Activated naive CD4-positive, alpha-beta T cell treated with anti-CD3 and anti-CD28 coated beads, Interleukin-2, amount 50 U/mL, for 72 hours (primary cell): Measurements from ENCODE around the gene SDC1. TPM values are rescaled to one million over a fixed set of nuclear protein-coding genes. Genes with fewer than 3 reads are reported as not detected.
A peak's percentile ranks its signal among the peaks of the same experiment; 100 is the strongest.
"Not testable (repeated sequence)": the region's sequence is repeated elsewhere in the genome, so short reads cannot be mapped to it uniquely, and the experiment has no call there.

ENCODE experiments used
- ATAC-seq, 2 donors: fragments of 150-1000 bp; cut with Tn5 transposase; 2 replicates each; pipeline ENCODE4 v1.10.0; 2021; ENCODE audit warnings: mild to moderate bottlenecking in 2 of 2, moderate library complexity in 2 of 2
- DNase-seq, 2 donors: peaks; one replicate each; pipeline ENCODE4 v3.0.0; 2021 to 2022; ENCODE audit warnings: low spot score in 2 of 2
- H3K27ac Mint-ChIP-seq, 2 donors: one replicate each; pipeline ENCODE4 v1.8.0; 2022; ENCODE audit warnings: mild to moderate bottlenecking in 2 of 2, mixed read lengths in 2 of 2
- H3K36me3 Mint-ChIP-seq, 2 donors: one replicate each; pipeline ENCODE4 v1.8.0; 2022; ENCODE audit warnings: mixed read lengths in 2 of 2
- H3K9me3 Mint-ChIP-seq, 2 donors: one replicate each; pipeline ENCODE4 v1.8.0; 2022; ENCODE audit warnings: mixed read lengths in 2 of 2
- total RNA-seq, 2 donors: library from RNA; stranded (reverse); gene quantifications; one replicate each; pipeline ENCODE4 v1.2.3, GENCODE V29; 2022

The SDC1 gene, protein sequence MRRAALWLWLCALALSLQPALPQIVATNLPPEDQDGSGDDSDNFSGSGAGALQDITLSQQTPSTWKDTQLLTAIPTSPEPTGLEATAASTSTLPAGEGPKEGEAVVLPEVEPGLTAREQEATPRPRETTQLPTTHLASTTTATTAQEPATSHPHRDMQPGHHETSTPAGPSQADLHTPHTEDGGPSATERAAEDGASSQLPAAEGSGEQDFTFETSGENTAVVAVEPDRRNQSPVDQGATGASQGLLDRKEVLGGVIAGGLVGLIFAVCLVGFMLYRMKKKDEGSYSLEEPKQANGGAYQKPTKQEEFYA
- total RNA-seq = under 1 TPM; 0.11 to 0.41 TPM

- H3K36me3 Mint-ChIP-seq = no peaks in the 10 kb centered on the region
- no peaks in the 10 kb centered on the region for H3K9me3 Mint-ChIP-seq
- peak; percentile 49 to 53 for ATAC-seq
- peak in 1 of 2 donors; percentile 31 for DNase-seq
- H3K27ac Mint-ChIP-seq = no peak within 1 kb of the TSS
Observed at GRCh38 chr2:20224716-20225293, at the start of gene SDC1. Gene SDC1, minus strand, starts transcription at chr2:20225130. Its CDS starts 263 bp downstream, at chr2:20224867.

GRCh38 chr2:20273042-20273441 lies 48.1 kb upstream of the SDC1 start:
- H3K36me3 Mint-ChIP-seq = peaks cover 5 to 12% of the 10 kb centered on the region in 2 donors
- H3K9me3 Mint-ChIP-seq = no peaks in the 10 kb centered on the region
- H3K27ac Mint-ChIP-seq = no peak overlapping the region
- no peak for DNase-seq
- ATAC-seq = no peak

DNA sequence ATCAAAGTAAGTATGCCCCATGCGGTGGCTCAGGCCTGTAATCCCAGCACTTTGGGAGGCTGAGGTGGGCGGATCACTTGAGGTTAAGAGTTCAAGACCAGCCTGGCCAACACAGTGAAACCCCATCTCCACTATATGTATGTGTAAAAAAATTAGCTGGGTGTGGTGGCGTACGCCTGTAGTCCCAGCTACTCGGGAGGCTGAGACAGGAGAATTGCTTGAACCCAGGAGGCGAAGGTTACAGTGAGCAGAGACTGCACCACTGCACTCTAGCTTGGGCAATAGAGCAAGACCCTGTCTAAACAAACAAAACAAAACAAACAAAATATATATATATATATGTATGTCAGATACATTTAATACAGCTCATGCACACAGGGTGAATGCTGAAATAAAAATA lies 43.4 kb upstream of the SDC1 start:
- peaks cover 5 to 12% of the 10 kb centered on the region in 2 donors for H3K36me3 Mint-ChIP-seq
- ATAC-seq, H3K27ac Mint-ChIP-seq, H3K9me3 Mint-ChIP-seq, DNase-seq: not testable (repeated sequence)

DNA sequence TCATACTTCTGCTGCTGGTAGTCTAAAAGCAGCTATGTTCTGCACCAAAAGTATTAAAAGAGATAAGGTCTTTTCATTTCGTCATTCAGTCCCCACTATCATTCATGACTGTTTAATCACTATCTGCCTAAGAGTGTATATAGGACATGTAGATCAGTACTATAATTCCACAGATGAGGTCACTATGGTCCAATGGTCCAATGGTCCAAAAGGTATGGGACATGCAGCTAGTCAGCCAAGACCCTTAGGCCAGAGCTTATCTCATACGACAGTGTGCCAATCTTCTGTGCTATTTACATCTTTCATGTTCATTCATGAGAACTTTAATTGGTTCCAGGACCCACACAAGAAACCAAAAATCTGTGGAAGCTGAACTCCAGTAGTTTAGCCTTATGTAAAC lies 42.6 kb upstream of the SDC1 start:
- ATAC-seq (no peak), DNase-seq (no peak)
- peak overlapping the region in 1 of 2 donors; percentile 82 for H3K27ac Mint-ChIP-seq
- peaks cover 5 to 12% of the 10 kb centered on the region in 2 donors for H3K36me3 Mint-ChIP-seq
- H3K9me3 Mint-ChIP-seq = no peaks in the 10 kb centered on the region

DNA sequence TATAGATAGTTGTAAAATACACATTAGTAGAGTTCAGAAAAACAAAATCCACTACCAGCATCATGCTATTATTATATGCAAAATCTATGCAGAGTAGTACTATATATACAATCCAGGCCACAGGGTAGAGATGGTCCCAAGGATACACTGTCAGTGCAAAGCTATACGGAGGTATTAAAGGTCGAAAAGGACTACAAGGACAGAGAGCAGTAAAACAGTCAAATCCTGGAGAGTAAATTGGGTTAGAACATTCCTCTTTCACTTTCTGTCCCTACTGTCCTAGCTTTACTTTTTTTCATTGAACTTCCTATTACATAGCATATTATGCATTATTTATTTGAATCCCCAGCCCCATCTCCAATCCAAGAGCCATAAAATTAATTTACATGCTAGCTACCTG lies 39.7 kb upstream of the SDC1 start:
- DNase-seq (no peak), ATAC-seq (no peak)
- H3K27ac Mint-ChIP-seq = no peak overlapping the region
- H3K9me3 Mint-ChIP-seq = no peaks in the 10 kb centered on the region
- H3K36me3 Mint-ChIP-seq = peaks cover 0 to under 1% of the 10 kb centered on the region in 2 donors

DNA sequence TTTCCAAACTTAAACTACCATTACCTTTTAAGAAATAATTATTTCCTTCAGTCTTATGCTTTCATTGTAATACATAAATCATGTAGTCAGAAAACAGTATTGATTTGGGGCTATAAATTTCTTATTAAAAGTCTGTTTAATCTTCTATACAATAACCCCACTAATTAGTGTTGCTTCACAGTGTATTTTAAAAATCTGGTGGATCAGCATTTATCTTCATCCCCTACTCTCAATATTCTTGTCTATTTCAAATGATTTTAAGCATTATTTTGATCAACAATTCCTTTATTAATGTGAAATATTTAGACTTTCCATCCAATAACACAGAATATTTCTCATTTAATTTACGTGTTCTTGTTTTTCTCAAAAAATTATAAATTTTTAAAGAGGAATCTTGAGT lies 32.5 kb upstream of the SDC1 start:
- ATAC-seq (no peak), DNase-seq (no peak)
- no peaks in the 10 kb centered on the region for H3K9me3 Mint-ChIP-seq
- H3K27ac Mint-ChIP-seq = no peak overlapping the region
- H3K36me3 Mint-ChIP-seq = peaks cover 9 to 12% of the 10 kb centered on the region in 2 donors

- no peak for DNase-seq
- no peak for ATAC-seq
- Mint-ChIP-seq H3K9me3 (no peaks in the 10 kb centered on the region), H3K36me3 (peaks cover 9 to 31% of the 10 kb centered on the region in 2 donors), H3K27ac (no peak overlapping the region)
Observed at GRCh38 chr2:20254731-20255130, 29.8 kb upstream of the SDC1 start.

DNA sequence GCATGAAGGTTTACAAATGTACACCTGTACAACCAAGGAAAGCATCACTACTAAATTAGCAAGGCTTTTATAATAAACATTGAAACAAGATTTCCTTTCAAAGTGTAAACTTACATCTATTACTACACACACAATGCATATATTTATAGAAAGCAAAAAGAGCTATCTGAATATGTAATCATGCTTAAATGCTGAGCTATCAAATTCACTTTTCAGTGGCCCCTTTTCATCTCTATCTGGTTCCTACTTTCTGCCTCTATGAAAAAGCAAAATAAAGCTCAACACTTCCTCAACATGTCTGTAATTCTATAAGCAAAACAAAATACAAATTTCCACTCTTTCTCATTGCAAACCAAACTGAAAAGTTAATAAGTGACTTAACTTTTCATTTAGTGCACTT lies 25.5 kb upstream of the SDC1 start:
- Mint-ChIP-seq H3K9me3 (no peaks in the 10 kb centered on the region), H3K27ac (peak overlapping the region in 1 of 2 donors; percentile 12), H3K36me3 (peaks cover 11 to 59% of the 10 kb centered on the region in 2 donors)
- DNase-seq (no peak), ATAC-seq (no peak)

DNA sequence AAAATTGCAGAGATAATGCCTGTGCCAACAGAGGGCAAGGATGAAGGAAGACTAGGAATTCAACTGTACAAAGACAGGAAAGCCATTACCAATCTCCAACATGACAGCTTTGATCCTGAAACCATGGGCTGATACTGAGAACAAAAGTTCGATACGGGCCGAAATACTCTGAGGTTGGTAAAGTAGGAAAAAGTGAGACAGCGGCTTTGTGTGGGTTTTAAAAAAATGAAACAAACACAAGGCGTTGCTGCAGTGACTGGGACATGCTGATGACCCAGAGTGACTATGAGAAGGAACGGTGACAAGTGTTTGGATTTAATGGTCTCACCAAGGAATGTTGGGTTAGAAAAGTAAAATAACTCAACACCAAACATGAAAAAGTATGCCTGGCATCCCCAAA lies 24.2 kb upstream of the SDC1 start:
- DNase-seq (no peak), ATAC-seq (no peak)
- Mint-ChIP-seq H3K9me3 (no peaks in the 10 kb centered on the region), H3K36me3 (peaks cover 7 to 55% of the 10 kb centered on the region in 2 donors), H3K27ac (peak overlapping the region; percentile 47 to 51)

DNA sequence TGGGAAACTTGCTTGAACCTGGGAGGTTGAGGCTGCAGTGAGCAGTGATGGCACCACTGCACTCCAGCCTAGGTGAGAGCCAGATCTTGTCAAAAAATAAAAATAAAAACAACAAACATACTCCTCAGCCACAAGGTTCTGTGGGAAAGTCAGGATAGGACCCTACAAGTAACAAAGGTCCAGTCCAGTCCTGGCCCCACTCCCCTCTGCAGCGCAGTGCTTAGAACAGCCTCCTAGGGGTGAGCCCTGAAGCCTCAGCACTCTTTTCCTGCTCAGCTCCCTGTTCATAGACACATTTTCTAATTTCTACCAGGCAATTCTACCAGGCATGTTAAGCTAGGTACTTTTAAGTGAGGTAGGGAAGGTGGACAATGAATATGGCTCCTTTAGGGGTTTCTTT lies 22.2 kb upstream of the SDC1 start:
- ATAC-seq (no peak), DNase-seq (no peak)
- H3K36me3 Mint-ChIP-seq = peaks cover 6 to 45% of the 10 kb centered on the region in 2 donors
- peak overlapping the region; percentile 30 to 73 for H3K27ac Mint-ChIP-seq
- H3K9me3 Mint-ChIP-seq = no peaks in the 10 kb centered on the region

- peaks cover 0 to 17% of the 10 kb centered on the region in 2 donors for H3K36me3 Mint-ChIP-seq
- peak overlapping the region; percentile 15 to 33 for H3K27ac Mint-ChIP-seq
- not testable (repeated sequence) for H3K9me3 Mint-ChIP-seq, DNase-seq, ATAC-seq
Observed at GRCh38 chr2:20243637-20244036, 18.7 kb upstream of the SDC1 start.

GRCh38 chr2:20242727-20243377 lies 17.9 kb upstream of the SDC1 start:
- no peak for DNase-seq
- H3K9me3 Mint-ChIP-seq = peaks cover 0 to 2% of the 10 kb centered on the region in 2 donors
- H3K27ac Mint-ChIP-seq = peak overlapping the region in 1 of 2 donors; percentile 67
- peaks cover 0 to 10% of the 10 kb centered on the region in 2 donors for H3K36me3 Mint-ChIP-seq
- ATAC-seq = peak; percentile 35 to 38

DNA sequence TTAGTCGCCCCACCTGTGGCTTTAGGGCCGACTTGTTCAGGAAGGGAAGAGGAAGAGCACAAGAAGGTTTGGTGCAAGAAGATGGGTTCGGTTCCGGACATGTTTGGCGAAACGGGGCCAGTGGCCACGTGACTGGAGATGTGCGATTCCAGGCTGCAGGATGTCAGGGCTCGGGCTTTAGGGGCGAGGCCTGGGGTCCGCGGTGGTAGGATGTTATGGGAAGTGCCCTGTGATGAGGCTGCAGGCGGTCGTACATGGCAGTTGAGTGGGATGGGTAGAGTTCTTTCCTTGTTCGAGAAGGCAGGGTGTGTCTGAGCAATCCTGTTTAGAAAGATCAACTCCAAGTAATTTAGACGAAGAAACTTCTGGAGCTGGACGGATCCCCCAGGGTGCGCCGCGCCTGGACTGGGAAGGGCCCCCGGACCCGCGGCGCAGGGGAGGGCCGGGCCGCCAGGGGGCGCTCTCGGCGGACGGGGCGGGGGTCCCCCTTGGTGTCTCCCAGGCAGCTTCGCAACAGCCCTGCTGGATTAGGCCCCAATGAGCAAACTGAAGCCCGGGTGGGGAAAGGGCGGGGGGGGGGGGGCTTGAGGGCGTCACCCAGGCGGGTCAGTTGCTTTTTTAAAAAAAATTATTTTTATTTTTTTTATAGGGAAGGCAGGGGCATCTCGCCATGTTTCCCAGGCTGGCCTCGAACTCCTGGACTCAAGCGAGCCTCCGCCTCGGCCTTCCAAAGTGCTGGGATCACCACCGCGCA lies 17.2 kb upstream of the SDC1 start:
- DNase-seq = peak in 1 of 2 donors; percentile 73
- H3K27ac Mint-ChIP-seq = peak overlapping the region; percentile 20 to 90
- ATAC-seq = peak; percentile 57 to 71
- H3K36me3 Mint-ChIP-seq = peaks cover 0 to 5% of the 10 kb centered on the region in 2 donors
- peaks cover 0 to 4% of the 10 kb centered on the region in 2 donors for H3K9me3 Mint-ChIP-seq

DNA sequence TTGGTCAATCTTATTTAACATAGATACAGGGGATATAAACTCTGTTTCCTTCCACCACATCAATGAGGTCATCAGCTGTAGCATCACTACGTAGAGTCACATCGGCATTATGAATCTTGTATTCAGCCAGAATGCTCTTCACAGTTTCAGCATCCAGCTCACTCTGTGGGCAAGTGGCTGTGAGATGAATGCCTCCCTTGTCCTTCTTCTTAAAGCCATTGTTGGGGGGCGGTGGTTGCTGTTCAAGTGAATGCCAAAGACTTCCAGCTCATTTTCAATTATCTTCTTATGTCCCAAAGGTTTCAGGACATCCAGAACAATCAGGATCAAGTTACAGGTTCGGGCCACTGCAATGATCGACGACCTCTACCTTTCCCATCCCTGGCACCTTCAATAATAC lies 15.4 kb upstream of the SDC1 start:
- not testable (repeated sequence) for DNase-seq, ATAC-seq, H3K36me3 Mint-ChIP-seq, H3K27ac Mint-ChIP-seq, H3K9me3 Mint-ChIP-seq

DNA sequence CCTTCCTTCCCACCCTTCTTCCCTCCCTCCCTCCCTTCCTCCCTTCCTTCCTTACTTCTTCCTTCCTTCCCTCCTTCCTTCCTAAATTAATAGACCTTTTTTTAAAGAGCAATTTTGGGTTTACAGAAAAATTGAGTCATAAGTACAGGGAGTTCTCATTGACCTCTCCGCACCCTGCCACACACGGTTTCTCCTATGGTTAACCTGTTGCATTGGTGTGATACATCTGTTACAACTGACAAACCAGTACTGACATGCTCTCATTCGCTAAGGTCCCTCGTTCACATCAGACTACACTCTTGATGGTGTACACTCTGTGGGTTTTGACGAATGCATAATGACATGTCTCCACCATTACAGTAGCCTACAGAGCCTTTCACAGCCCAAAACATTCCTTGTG lies 11.6 kb upstream of the SDC1 start:
- ATAC-seq = peak in 1 of 2 donors; percentile 20
- no peak for DNase-seq
- Mint-ChIP-seq H3K36me3 (no peaks in the 10 kb centered on the region), H3K9me3 (peaks cover 0 to 4% of the 10 kb centered on the region in 2 donors), H3K27ac (no peak overlapping the region)

DNA sequence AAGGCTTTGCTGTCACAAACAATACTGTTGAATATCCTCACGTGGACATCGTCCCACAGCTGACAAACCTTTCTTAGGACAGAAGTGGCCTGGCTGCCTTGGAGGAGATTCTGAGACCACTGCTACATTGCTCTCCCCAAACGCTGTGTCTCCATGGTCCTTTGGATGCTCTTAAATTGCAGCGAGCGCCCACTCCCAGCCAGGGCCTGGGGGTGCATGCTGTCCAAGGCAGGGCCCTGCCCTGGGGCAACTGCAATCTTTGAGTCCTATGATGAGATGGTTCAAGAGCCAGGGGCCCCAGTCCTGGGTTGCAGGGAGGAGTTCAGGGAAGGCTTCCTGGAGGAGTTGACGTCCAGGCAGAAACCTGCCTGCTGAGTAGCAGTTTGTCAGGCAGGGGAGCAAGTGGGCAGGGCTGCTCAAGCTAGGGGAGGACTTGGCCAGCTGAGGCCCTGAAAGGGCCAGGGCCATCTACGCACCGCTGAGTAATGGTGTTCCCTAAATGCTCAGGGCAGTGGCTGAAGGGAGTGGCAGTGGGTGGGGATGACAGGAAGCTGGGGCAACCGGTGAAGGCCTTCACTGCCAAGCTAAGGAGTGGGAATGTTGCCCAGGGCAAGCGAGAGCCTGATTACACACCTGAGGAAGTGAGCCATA lies 10.8 kb upstream of the SDC1 start:
- no peak overlapping the region for H3K27ac Mint-ChIP-seq
- H3K36me3 Mint-ChIP-seq = no peaks in the 10 kb centered on the region
- DNase-seq = no peak
- ATAC-seq = peak in 1 of 2 donors; percentile 23
- peaks cover 0 to 4% of the 10 kb centered on the region in 2 donors for H3K9me3 Mint-ChIP-seq
